Adipose tissue (tissue), 3 donors: ENCODE results near the gene STEAP4. TPM values are rescaled to one million over a fixed set of nuclear protein-coding genes. Genes with fewer than 3 reads are reported as not detected.
"Not testable (repeated sequence)": the region's sequence is repeated elsewhere in the genome, so short reads cannot be mapped to it uniquely, and the experiment has no call there.

Experiments
- H3K27ac ChIP-seq: one replicate; pipeline ENCODE4 v1.5.1; 2013; ENCODE audit warnings: low read depth, low read length
- WGBS, 3 donors: extraction: QIAGEN DNeasy Blood & Tissue Kit; methylation state at CpG; one replicate each; pipeline ENCODE4 v1.1.7; 2013; 5-methylcytosine and 5-hydroxymethylcytosine counted together
- polyA plus RNA-seq, 3 donors: library from polyadenylated mRNA; stranded (reverse); fragments of 200-250 nt; gene quantifications; one replicate each; pipeline ENCODE4 v1.2.3, GENCODE V29; 2013
- donor health status: healthy with polysubstance abuse.
- donor health status: Bipolar disorder and iron deficiency.
- donor health status: healthy.

Gene STEAP4
- polyA plus RNA-seq, 3 donors, result 8.4 to 60.6 (median 24.2) TPM

DNA sequence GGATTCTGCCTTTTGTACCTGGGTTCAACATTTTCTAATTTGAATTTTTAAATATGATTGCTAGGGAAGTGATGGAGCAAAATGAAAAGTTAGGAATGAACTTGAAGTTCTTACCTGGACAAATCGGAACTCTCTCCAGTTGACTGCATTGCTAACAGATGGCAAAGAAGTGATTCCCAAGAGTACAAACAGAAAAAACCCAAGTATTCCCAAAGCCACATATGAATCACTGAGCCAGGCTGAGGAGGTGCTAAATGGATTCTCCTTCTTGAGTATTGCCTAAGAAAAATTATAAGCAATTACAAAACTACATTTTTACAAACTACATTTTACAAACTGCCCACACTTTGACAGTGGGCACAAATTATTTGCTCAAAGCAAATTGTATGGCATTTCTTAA lies 25.9 kb downstream of the STEAP4 start:
- no peak overlapping the region for H3K27ac ChIP-seq
- WGBS, 3 donors, result 94 to 100% (median 97%) methylated on average over 1 of the region's 1 CpG

DNA sequence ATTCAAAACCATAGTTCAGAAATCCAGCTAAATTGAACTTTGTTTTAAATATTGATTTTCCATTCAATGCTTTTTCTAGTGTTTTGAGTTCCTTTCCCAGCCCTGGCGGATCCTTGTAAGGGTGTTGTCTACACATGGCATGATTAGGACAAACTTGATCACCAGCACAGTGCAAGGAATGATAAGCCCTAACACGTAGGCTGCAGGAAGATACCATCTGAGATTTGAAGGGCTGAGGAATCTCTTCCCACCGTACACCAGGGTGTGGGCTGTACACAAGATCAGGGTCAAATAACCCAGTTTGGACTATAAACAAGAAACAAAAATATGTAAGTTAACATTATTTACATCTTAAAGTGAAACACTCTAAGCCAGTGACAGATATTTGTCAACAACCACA lies 27.4 kb downstream of the STEAP4 start:
- WGBS, 3 donors, result 61 to 78% (median 76%) methylated on average over 3 of the region's 3 CpGs
- no peak overlapping the region for H3K27ac ChIP-seq

DNA sequence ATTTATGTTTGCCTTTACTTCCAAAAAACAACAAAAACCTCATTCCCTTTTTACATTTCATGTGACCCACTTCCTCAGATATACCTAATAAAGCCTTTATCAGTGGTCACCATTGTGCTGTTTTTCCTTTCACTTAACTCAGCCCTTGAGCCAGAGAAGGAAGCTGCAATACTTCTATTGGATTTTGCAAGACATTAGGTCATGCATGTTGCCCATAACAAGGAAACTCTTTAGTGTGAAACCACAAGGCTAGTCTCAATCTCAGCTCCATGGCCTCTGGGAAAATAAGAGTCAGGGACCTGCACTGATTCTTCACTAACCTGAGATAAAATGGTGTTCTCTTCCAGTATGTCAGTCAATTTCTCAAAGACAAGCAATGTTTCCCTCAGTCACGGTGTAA lies 27.8 kb downstream of the STEAP4 start:
- WGBS, 3 donors, result 63 to 93% (median 86%) methylated on average over 1 of the region's 1 CpG
- no peak overlapping the region for H3K27ac ChIP-seq

DNA sequence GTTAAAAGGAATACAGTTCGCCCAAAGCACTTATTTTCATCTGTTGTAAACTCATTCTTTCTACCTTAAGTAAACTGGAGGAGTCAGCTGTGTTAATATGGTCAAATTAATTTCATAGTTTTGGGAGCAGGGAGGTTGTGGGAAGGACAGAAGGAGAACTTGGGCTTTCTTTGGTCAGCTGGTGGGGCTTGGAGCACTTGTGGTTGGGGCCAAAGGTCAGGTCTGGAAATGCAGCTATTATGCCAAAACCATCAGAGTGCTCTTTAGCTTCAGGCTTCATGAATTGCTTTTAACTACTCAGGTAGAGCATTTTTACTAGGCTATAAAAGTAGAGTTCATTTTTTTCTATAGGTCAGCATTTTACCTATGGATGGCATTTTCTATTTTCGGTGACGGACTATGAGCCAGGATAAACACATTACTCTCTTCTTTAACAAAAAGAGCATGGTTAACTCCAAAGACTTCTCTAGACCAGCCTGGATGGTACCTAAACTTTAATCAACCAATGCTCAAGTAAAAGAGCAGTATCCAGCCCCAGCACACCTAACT lies 30.0 kb downstream of the STEAP4 start:
- WGBS, 3 donors, result 86 to 97% (median 89%) methylated on average over 3 of the region's 3 CpGs
- no peak overlapping the region for H3K27ac ChIP-seq

DNA sequence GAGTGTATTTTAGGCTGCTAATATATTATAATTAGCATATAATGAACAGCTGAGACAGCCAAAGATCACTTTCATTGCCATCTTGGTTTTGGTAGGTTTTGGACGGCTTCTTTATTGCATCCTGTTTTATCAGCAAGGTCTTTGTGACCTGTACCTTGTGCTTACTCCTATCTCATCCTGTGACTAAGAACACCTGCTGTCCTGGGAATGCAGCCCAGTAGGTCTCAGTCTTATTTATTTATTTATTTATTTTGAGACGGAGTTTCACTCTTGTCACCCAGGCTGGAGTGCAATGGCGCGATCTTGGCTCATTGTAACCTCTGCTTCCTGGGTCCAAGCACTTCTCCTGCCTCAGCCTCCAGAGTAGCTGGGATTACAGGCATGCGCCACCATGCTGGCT lies 31.8 kb downstream of the STEAP4 start:
- H3K27ac ChIP-seq, result not testable (repeated sequence)
- 51 to 88% (median 86%) methylated on average over 5 of the region's 5 CpGs for WGBS, 3 donors

DNA sequence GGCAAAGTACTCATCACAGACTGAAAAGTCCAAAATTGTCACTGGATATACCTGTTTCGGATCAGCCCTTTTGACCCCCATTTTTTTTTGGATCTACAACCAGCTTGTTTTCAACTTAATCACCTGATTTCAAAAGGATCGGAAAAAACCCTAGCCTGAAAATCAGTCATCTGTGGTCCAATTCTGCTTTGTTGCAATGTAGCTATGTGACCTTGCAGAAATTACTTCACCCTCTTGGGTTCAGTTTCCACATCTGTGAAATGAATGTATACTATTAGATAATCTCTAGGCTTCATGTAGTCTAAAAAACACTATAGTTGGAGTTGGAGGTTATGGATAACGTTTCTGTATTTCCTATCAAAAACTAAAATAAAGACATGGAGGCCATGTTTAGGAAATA lies 37.1 kb downstream of the STEAP4 start:
- 78 to 86% (median 79%) methylated on average over 3 of the region's 3 CpGs for WGBS, 3 donors
- no peak overlapping the region for H3K27ac ChIP-seq

DNA sequence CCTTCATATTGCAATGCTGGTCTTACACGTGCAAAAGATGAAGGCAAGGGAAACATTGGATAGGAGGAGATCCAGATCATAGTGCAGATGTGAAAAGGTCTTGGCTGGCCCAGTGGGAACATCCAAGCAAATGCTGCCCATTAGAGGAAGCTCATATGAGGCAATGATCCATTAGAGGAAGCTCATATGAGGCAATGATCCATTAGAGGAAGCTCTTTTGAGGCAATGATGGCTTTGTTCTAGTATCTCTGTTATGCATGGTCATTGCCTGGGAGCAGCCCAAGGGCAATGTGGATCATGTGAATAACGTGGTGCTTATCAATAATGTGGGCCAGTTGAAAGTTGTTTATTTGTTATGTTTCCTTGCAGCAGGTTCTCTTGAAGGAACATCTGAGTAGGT lies 37.8 kb downstream of the STEAP4 start:
- no peak overlapping the region for H3K27ac ChIP-seq
- 32 to 53% (median 36%) methylated on average over 2 of the region's 2 CpGs for WGBS, 3 donors

DNA sequence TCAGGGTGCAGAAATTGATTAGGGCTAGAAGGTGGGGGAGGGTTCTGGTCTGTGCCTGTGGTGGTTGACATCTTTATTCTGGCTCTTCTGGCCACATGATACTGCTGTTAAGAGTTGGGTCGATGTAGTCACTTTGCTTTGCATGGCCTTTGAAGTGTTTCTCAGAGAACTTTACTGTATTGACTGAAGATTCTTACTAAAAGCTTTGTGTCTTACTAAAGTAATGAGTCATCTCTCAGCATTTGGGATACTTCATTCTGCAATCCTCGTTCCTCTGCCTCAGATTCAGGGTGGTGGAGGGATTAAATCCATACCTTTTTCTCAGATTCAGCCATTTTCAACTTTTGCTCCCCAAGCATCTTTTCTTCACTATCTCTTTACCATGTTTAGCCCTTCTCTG lies 38.6 kb downstream of the STEAP4 start:
- WGBS, 3 donors, result 67 to 88% (median 83%) methylated on average over 2 of the region's 2 CpGs
- no peak overlapping the region for H3K27ac ChIP-seq

DNA sequence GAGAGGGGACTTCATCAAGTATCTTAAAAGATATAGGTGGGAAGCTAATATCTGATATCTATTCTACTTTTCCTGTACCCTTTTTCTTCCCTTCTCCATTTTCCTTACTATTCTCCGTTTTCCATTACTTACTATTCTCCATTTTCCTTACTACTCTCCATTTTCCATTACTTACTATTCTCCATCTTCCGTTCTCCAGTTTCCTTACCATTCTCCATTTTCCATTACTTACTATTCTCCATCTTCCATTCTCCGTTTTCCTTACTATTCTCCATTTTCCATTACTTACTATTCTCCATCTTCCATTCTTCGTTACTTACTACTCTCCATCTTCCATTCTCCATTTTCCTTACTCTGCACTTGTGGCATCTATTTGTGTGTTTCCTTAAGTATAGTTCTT lies 39.3 kb downstream of the STEAP4 start:
- H3K27ac ChIP-seq, result no peak overlapping the region
- 95 to 98% (median 95%) methylated on average over 4 of the region's 4 CpGs for WGBS, 3 donors

DNA sequence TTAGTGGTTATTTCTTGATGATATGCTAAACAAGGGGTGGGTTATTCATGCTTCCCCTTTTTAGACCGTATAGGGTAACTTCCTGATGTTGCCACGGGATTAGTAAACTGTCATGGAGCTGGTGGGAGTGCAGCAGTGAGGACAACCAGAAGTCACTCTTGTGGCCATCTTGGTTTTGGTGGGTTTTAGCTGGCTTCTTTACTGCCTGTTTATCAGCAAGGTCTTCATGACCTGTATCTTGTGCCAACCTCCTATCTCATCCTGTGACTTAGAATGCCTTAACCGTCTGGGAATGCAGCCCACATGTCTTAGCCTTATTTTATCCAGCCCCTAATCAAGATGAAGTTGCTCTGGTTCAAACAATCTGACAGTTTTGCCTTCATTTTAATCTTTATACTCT lies 41.7 kb downstream of the STEAP4 start:
- WGBS, 3 donors, result 38 to 60% (median 54%) methylated on average over 3 of the region's 3 CpGs
- H3K27ac ChIP-seq, result not testable (repeated sequence)

DNA sequence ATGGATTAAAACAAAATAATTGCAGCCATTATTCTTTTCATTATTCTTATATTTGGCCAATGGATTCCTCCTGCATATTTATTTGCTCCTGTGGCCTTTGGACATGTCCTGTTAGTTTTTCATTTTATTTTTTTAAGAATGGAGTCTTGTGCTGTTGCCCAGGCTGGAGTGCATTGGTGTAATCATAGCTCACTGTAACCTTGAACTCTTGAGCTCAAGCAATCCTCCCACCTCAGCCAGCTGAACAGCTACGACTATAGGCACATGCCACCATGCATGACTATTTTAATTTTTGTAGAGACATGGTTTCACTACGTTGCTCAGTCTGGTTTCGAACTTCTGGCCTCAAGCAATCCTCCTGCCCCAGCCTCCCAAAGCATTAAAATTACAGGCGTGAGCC lies 44.1 kb downstream of the STEAP4 start:
- 88 to 95% (median 93%) methylated on average over 4 of the region's 4 CpGs for WGBS, 3 donors
- no peak overlapping the region for H3K27ac ChIP-seq

DNA sequence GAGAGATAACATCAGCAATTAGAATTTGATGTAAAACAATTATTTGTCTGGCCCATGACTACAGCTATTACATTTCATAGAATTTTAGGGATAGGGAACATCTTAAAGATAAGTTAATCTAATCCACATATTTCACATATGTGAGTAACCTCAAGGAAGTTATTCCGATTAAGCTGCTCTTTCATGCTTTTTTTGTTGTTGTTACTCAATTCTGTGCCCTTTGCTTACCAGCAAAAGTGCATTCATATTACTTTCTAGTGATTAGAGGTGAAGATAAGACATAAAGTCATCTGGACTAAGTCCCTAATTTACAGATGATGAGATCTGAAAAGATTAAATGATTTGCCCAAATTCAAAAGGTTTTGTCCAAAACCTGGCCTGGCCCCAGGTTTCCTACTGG lies 46.0 kb downstream of the STEAP4 start:
- WGBS, 3 donors, result 85 to 95% (median 93%) methylated on average over 1 of the region's 1 CpG
- H3K27ac ChIP-seq, result no peak overlapping the region

DNA sequence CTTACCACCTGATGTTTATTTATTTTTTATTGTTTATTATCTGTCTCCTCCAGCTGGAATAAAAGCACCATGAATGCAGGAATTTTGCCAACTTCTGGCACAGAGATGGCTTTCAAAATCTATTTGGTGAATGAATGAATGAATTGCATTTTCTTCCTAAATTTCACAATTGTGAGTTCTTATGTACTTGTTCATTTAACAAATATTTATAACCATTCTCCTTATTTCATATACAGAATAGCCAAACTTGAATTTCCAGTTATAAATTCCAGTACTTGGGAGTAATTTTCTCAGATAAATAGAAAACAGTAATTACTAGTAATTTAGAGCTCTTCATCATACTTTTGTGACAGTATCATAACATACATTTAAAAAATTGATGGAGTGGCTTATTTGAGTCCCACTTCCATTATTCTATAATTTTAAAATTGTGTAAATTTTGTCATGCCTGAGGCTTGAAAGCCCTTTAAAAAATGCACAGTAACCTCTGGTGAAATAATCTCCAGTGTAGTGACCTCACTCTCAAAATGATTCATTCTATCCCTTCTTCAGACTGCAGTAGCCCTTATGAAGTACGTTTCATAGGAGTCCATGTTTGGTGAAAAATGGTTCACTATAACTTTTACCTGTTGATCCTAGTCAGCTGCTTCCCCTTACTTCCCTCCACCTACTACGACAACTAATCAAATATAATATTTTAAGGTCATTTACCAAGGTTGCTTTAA lies 46.9 kb downstream of the STEAP4 start:
- 68 to 75% (median 73%) methylated on average over 2 of the region's 2 CpGs for WGBS, 3 donors

DNA sequence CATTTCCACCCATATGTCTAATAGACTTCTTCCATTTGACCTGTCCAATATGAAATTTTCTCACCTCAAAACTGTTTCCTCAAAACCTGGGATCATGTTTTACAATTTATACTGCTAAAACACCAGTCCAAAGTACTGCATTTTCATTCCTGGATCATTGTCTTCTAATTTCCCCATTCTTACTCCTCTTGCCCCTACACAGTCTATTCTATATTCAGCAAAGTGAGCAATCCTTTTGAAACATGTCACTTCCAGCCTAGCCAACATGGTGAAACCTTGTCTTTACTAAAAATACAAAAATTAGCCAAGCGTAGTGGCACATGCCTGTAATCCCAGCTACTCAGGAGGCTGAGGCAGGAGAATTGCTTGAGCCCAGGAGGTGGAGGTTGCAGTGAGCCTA lies 48.4 kb downstream of the STEAP4 start:
- not testable (repeated sequence) for H3K27ac ChIP-seq
- 94 to 96% (median 95%) methylated on average over 1 of the region's 1 CpG for WGBS, 3 donors

More for the DNA sequence above, 46.9 kb downstream of the STEAP4 start:
- H3K27ac ChIP-seq, result no peak overlapping the region

DNA sequence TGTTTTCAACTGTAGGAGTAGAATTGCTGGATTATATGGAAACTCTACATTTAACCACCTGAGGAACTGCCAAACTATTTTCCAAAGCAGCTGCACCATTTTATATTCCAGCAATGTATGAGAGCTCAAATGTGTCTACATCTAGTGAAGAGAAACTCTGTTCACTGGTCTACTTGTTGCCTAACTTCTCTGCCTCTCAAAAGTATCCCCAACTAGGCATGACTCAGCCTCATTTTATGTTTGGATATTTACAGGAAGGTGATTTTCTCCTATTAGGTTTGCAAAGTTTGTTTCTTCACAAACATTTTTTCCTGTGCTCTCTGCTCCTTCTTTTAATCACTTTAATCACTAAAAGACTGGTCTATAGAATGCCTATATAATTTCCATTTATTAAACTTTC lies 49.8 kb downstream of the STEAP4 start:
- H3K27ac ChIP-seq, result no peak overlapping the region

DNA sequence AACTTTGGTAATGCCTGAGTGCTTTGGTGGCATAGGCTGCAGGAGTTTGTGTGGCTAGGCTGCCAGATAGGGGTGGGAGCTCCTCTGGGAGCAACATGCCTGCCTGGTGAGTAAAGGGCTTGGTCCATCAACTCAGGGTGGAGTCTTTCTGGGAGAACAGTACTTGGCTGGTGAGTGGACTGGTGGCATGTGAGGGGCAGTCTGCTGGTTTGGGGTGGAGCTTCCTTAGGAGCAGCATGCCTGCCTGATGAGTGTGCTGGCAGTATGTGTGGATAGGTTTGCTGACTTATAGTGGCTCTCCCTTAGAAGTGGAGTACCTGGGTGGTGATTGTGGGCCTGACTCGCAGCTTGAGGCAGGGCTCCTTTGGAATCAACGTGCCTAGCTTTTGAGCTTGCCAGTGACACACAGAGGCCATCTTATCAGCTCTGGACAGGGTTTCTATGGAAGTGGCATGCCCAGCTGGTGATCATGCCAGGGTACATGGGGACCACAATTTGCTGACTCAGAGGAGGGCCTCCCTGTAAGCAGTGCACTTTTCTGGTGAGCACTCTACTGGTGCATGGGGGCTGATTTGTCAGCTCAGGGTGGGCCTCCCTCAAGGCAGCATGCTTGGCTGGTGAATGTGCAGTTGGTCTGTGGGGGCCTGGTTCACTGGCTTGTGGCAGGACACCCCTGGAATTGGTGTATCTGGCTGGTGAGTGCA lies 51.8 kb downstream of the STEAP4 start:
- H3K27ac ChIP-seq, result no peak overlapping the region
- WGBS, 3 donors, result 71 to 95% (median 94%) methylated on average over 2 of the region's 2 CpGs

DNA sequence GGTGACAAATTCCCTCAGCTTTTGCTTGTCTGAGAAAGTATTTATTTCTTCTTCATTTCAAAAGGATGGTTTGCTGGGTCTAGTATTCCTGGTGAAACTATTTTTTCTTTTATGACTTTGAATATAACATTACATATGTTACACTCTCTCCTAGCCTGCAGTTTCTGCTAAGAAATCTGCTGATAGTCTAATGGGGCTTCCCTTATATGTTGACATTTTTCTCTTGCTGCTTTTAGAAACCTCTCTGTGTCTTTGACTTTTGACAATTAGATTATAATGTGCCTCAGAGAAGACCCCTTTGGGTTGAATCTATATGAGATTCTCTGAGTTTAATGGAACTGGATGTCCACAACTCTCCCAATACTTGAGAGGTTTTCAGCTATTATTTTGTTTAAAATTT lies 53.1 kb downstream of the STEAP4 start:
- no peak overlapping the region for H3K27ac ChIP-seq

DNA sequence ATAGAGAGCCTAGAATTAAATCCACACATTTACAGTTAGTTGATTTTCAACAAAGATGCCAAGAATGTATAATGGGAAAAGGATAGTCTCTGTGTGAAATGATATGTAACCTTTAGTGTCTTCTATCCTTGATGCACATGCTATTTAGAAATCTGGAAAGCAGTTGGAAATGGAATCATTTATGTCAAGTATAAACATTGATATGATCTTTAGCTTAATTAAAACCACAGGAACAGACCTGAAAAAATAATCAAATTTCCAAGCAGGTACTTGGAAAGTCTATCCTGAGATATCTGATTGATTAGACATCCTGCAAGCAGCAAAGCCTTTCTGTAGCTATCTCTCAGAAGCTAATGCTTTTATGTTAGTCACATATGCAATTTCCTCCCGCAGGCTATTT lies 62.4 kb downstream of the STEAP4 start:
- WGBS, 3 donors, result 86 to 97% (median 96%) methylated on average over 1 of the region's 1 CpG
- no peak overlapping the region for H3K27ac ChIP-seq

DNA sequence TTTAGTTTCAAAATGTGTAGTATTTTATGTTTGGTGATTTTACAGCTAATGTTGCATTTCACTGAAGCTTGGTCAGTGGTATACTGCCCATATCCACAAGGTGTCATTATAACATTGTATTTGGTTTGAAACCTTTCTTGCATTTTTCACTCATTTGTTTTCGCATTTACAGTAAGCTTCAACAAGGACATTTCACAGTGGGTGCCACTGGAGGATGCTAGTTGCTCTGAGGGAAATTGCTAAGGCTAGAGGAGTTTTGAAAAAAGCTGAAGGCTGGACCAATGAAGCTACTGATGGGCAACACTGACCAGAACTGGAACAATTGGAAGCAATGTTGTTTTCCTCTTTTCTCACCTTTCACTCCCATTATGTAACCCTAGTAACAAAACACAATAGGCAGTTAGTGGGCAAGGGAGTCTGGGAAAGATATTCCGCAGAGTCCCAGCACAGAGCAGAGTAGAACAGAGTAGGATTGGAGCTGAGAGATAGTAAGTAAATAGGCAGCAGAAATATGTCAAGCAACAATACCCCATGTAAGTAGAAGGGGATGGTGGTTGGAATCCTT lies 63.3 kb downstream of the STEAP4 start:
- H3K27ac ChIP-seq, result no peak overlapping the region
- 21 to 33% (median 31%) methylated on average over 2 of the region's 2 CpGs for WGBS, 3 donors

DNA sequence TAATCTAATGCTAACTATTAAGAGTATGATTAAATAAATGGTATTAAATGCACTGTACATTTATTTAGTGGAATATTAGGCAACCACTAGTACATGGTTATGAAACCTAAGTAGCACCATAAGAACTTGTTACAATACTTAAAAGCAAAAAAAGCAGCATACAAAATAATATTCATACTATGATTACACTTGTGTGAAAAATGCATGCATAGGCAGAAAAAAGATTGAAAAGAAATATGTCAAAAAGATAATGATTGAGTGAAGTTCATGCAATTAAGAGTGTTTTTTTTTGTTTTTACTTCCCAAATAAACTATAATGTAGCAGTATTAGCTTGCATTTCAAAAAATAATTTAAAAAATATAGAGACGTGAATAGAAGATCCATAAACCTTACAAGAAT lies 66.8 kb downstream of the STEAP4 start:
- H3K27ac ChIP-seq, result no peak overlapping the region
- 90 to 96% (median 93%) methylated on average over 1 of the region's 1 CpG for WGBS, 3 donors
